Mesodermal cell (in vitro differentiated cells): Measurements from ENCODE around the gene ADAM19.
"Not testable (repeated sequence)": the region's sequence is repeated elsewhere in the genome, so short reads cannot be mapped to it uniquely, and the experiment has no call there.

ENCODE experiments used
- H3K27ac ChIP-seq: 2 replicates; pipeline ENCODE4 v1.7.0; 2013; ENCODE audit warnings: mild to moderate bottlenecking, low read depth, low read length, moderate library complexity; ENCODE audit not compliant: severe bottlenecking
- H3K36me3 ChIP-seq: 2 replicates; pipeline ENCODE4 v1.7.1; 2013; ENCODE audit warnings: mild to moderate bottlenecking, low read length, moderate library complexity; ENCODE audit not compliant: control insufficient read depth, insufficient read depth
- H3K4me1 ChIP-seq: one replicate; pipeline ENCODE4 v1.7.1; 2013; ENCODE audit warnings: mild to moderate bottlenecking, low read length; ENCODE audit not compliant: insufficient read depth, control insufficient read depth, poor library complexity, severe bottlenecking
- H3K4me3 ChIP-seq: 2 replicates; pipeline ENCODE4 v1.7.0; 2013; ENCODE audit warnings: low read length, control low read depth, mild to moderate bottlenecking; ENCODE audit not compliant: insufficient read depth, poor library complexity, severe bottlenecking; ENCODE audit errors: extremely low read depth
- H3K9me3 ChIP-seq: 2 replicates; pipeline ENCODE4 v1.7.1; 2013; ENCODE audit warnings: mild to moderate bottlenecking, low read length, moderate library complexity; ENCODE audit not compliant: control insufficient read depth
- WGBS, 2 experiments: methylation state at CpG; one replicate each; pipeline ENCODE4 v1.1.5; 2013; ENCODE audit warnings: missing lambda C conversion rate in 2 of 2; ENCODE audit not compliant: insufficient coverage in 2 of 2; 5-methylcytosine and 5-hydroxymethylcytosine counted together

ADAM19 gene

GRCh38 chr5:157494178-157494832 lies 81.3 kb downstream of the ADAM19 start:
- Histone ChIP-seq H3K9me3 (no peaks in the 10 kb centered on the region), H3K36me3 (peaks cover 94% of the 10 kb centered on the region), H3K27ac (no peak overlapping the region), H3K4me3 (no peak overlapping the region), H3K4me1 (no peaks in the 10 kb centered on the region)
- WGBS, 2 experiments, result 94 to 96% methylated on average over 3 to 4 of the region's 5 CpGs

- no peaks in the 10 kb centered on the region for H3K4me1 ChIP-seq
- H3K27ac ChIP-seq, result no peak overlapping the region
- H3K36me3 ChIP-seq, result peaks cover 97% of the 10 kb centered on the region
- H3K9me3 ChIP-seq, result no peaks in the 10 kb centered on the region
- WGBS, 2 experiments, result 89 to 100% methylated on average over 6 to 9 of the region's 9 CpGs
- H3K4me3 ChIP-seq, result no peak overlapping the region
These were observed 82.7 kb downstream of the ADAM19 start for GRCh38 chr5:157492886-157493285.

GRCh38 chr5:157491471-157491995 lies 84.0 kb downstream of the ADAM19 start:
- no peaks in the 10 kb centered on the region for H3K4me1 ChIP-seq
- H3K36me3 ChIP-seq, result peaks cover 97% of the 10 kb centered on the region
- 92 to 95% methylated on average over 11 of the region's 11 CpGs for WGBS, 2 experiments
- no peak overlapping the region for H3K27ac ChIP-seq
- no peak overlapping the region for H3K4me3 ChIP-seq
- H3K9me3 ChIP-seq, result no peaks in the 10 kb centered on the region

DNA sequence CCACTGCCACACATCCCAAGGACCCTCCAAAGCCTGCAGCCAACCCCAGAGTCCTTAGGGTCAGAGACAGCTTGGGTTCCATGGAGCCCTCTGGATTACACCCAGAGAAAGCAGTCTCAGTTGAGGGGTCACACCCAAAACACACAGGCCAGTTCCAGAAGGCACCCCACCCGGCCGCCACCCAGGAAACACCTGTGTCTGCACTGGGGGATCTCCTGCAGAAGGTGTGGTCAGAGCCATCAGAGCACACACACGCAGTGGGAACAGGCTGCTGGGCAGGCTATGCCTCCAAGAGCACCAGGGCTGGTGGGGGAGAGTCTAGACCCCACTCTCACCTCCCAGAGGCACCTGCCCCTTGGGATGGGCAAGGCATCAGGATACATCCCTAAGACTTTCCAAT lies 88.2 kb downstream of the ADAM19 start:
- 100% methylated on average over 1 to 2 of the region's 3 CpGs for WGBS, 2 experiments
- no peaks in the 10 kb centered on the region for H3K4me1 ChIP-seq

GRCh38 chr5:157486861-157487260 lies 88.7 kb downstream of the ADAM19 start:
- 90 to 93% methylated on average over 2 to 3 of the region's 3 CpGs for WGBS, 2 experiments
- H3K4me3 ChIP-seq, result no peak overlapping the region
- peaks cover 95% of the 10 kb centered on the region for H3K36me3 ChIP-seq
- no peak overlapping the region for H3K27ac ChIP-seq
- no peaks in the 10 kb centered on the region for H3K9me3 ChIP-seq
- H3K4me1 ChIP-seq, result peaks cover under 1% of the 10 kb centered on the region

More for the DNA sequence above, 88.2 kb downstream of the ADAM19 start:
- Histone ChIP-seq H3K4me3 (no peak overlapping the region), H3K9me3 (no peaks in the 10 kb centered on the region), H3K27ac (no peak overlapping the region), H3K36me3 (peaks cover 99% of the 10 kb centered on the region)

- H3K9me3 ChIP-seq, result no peaks in the 10 kb centered on the region
- H3K36me3 ChIP-seq, result peaks cover 95% of the 10 kb centered on the region
- no peak overlapping the region for H3K27ac ChIP-seq
- WGBS, 2 experiments, result 91 to 98% methylated on average over 6 to 7 of the region's 8 CpGs
- peaks cover 3% of the 10 kb centered on the region for H3K4me1 ChIP-seq
- H3K4me3 ChIP-seq, result no peak overlapping the region
These were observed 89.3 kb downstream of the ADAM19 start for GRCh38 chr5:157486221-157486681.

DNA sequence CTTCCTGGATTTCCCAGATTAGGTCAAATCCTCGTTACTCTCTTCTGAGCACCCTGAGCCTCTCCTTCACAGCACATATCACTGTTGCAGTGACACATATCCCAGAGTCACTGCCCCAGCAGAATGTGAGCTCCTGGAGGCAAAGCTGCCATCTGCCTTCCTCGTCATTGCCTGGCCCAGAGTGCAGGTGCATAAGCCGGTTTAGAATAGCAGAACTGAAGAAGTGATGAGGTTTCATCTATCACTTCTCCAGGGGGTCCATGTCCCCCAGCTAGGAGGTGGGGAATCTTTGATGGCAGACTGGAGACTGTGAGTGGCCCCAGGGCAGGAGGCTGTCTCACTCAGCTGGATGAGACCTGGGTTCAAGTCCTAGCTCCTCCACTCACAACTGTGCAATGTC lies 89.8 kb downstream of the ADAM19 start:
- Histone ChIP-seq H3K9me3 (no peaks in the 10 kb centered on the region), H3K36me3 (peaks cover 95% of the 10 kb centered on the region), H3K4me3 (no peak overlapping the region), H3K4me1 (peaks cover 3% of the 10 kb centered on the region), H3K27ac (no peak overlapping the region)
- 94 to 100% methylated on average over 2 to 3 of the region's 3 CpGs for WGBS, 2 experiments

GRCh38 chr5:157485340-157485739 lies 90.2 kb downstream of the ADAM19 start:
- Histone ChIP-seq H3K9me3 (no peaks in the 10 kb centered on the region), H3K27ac (no peak overlapping the region), H3K4me3 (no peak overlapping the region), H3K4me1 (peaks cover 7% of the 10 kb centered on the region), H3K36me3 (peaks cover 95% of the 10 kb centered on the region)
- WGBS, 2 experiments, result 86 to 100% methylated on average over 2 of the region's 2 CpGs

- no peak overlapping the region for H3K27ac ChIP-seq
- 94 to 96% methylated on average over 5 of the region's 5 CpGs for WGBS, 2 experiments
- no peaks in the 10 kb centered on the region for H3K9me3 ChIP-seq
- H3K4me1 ChIP-seq, result peaks cover 7% of the 10 kb centered on the region
- no peak overlapping the region for H3K4me3 ChIP-seq
- H3K36me3 ChIP-seq, result peaks cover 92% of the 10 kb centered on the region
These were observed 90.8 kb downstream of the ADAM19 start for GRCh38 chr5:157484768-157485167.

- peaks cover 91% of the 10 kb centered on the region for H3K36me3 ChIP-seq
- WGBS, 2 experiments, result 100% methylated on average over 1 of the region's 2 CpGs; no CpG with 5 or more reads in 1 of the 2 experiments
These were observed 92.9 kb downstream of the ADAM19 start for GRCh38 chr5:157482702-157483101.

GRCh38 chr5:157481666-157482065 lies 93.9 kb downstream of the ADAM19 start:
- H3K9me3 ChIP-seq, result no peaks in the 10 kb centered on the region
- 85 to 100% methylated on average over 7 of the region's 7 CpGs for WGBS, 2 experiments
- H3K27ac ChIP-seq, result no peak overlapping the region
- no peak overlapping the region for H3K4me3 ChIP-seq
- peaks cover 90% of the 10 kb centered on the region for H3K36me3 ChIP-seq
- H3K4me1 ChIP-seq, result peaks cover 24% of the 10 kb centered on the region

More at GRCh38 chr5:157482702-157483101, 92.9 kb downstream of the ADAM19 start:
- peaks cover 24% of the 10 kb centered on the region for H3K4me1 ChIP-seq
- H3K27ac ChIP-seq, H3K4me3 ChIP-seq, H3K9me3 ChIP-seq: not testable (repeated sequence)
